SK-N-SH (cell line): ENCODE measurements around the gene TMEM182. TPM values are rescaled to one million over a fixed set of nuclear protein-coding genes. Genes with fewer than 3 reads are reported as not detected.

Source experiments
- CTCF ChIA-PET: fragments of 300-600, 350-600 bp; formaldehyde crosslinking; extraction: SDS; loops from one replicate; lab custom pipeline; 2021; lab: Yijun Ruan, JAX
- POLR2A ChIA-PET: fragments of 350-600 bp; sonication (Branson Sonifier 250); formaldehyde crosslinking; extraction: SDS; loops from one replicate; lab custom pipeline; 2020; ENCODE audit warnings: antibody characterized with exemption, inconsistent platforms; lab: Yijun Ruan, JAX
- DNase-seq: peaks from one replicate; pipeline ENCODE4 v3.0.0; 2012
- H2AFZ ChIP-seq: fragments of 200-600 bp; sonication (generic); 2 replicates; pipeline ENCODE4 v1.8.1; 2016; ENCODE audit warnings: antibody characterized with exemption, mild to moderate bottlenecking, low read depth
- H3F3A ChIP-seq: fragments of 200-600 bp; sonication (generic); replicated peaks from 2 replicates; pipeline ENCODE3; 2016; ENCODE audit warnings: antibody characterized with exemption, mild to moderate bottlenecking; ENCODE audit not compliant: insufficient read depth
- H3K27ac ChIP-seq, 2 experiments: fragments of 200-500 bp in 1 of 2; fragments of 200-600 bp in 1 of 2; sonication (Bioruptor generic) in 1 of 2; sonication (generic), shearing (Covaris generic) in 1 of 2; 2 replicates each; pipeline versions ENCODE4 v1.5.1 to v1.6.1; 2014 to 2016; ENCODE audit warnings: low read depth in 2 of 2, inconsistent platforms in 1 of 2, low read length in 1 of 2, mild to moderate bottlenecking in 1 of 2, mixed read lengths in 1 of 2
- H3K27me3 ChIP-seq: fragments of 200-600 bp; sonication (generic), shearing (Covaris generic); 2 replicates; pipeline ENCODE4 v1.6.1; 2016; ENCODE audit warnings: mixed run types; ENCODE audit not compliant: insufficient read depth
- H3K36me3 ChIP-seq, 2 experiments: fragments of 200-500 bp in 1 of 2; fragments of 200-600 bp in 1 of 2; sonication (Bioruptor generic) in 1 of 2; sonication (generic) in 1 of 2; replicated peaks in 1 of 2; 2 replicates each; pipeline versions ENCODE3 to v1.5.1; 2014 to 2016; ENCODE audit warnings: low read length in 1 of 2, mild to moderate bottlenecking in 1 of 2; ENCODE audit not compliant: insufficient read depth in 2 of 2, control insufficient read depth in 1 of 2
- H3K4me1 ChIP-seq, 2 experiments: fragments of 200-500 bp in 1 of 2; fragments of 200-600 bp in 1 of 2; sonication (Bioruptor generic) in 1 of 2; sonication (generic), shearing (Covaris generic) in 1 of 2; 2 replicates each; pipeline versions ENCODE4 v1.5.1 to v1.6.1; 2014 to 2016; ENCODE audit warnings: low read depth in 1 of 2, low read length in 1 of 2, mixed run types in 1 of 2; ENCODE audit not compliant: insufficient read depth in 2 of 2, control insufficient read depth in 1 of 2
- H3K4me2 ChIP-seq: fragments of 200-600 bp; sonication (generic), shearing (Covaris generic); 2 replicates; pipeline ENCODE4 v1.6.1; 2017; ENCODE audit warnings: mixed run types
- H3K4me3 ChIP-seq, 2 experiments: fragments of 200-500 bp in 1 of 2; fragments of 200-600 bp in 1 of 2; sonication (Bioruptor generic) in 1 of 2; sonication (generic), shearing (Covaris generic) in 1 of 2; 2 replicates each; pipeline versions ENCODE4 v1.5.1 to v1.8.1; 2014 to 2016; ENCODE audit warnings: low read depth in 2 of 2, inconsistent platforms in 1 of 2, low read length in 1 of 2, mild to moderate bottlenecking in 1 of 2, mixed read lengths in 1 of 2, moderate library complexity in 1 of 2
- H3K79me2 ChIP-seq: fragments of 200-600 bp; sonication (generic); 2 replicates; pipeline ENCODE4 v1.8.1; 2017; ENCODE audit warnings: mild to moderate bottlenecking; ENCODE audit not compliant: insufficient read depth
- H3K9ac ChIP-seq: fragments of 200-600 bp; sonication (generic); 2 replicates; pipeline ENCODE4 v1.6.1; 2017; ENCODE audit warnings: mixed run types
- H3K9me2 ChIP-seq: fragments of 200-600 bp; sonication (generic); 2 replicates; pipeline ENCODE4 v1.6.1; 2017; ENCODE audit warnings: mixed run types
- H3K9me3 ChIP-seq: fragments of 200-600 bp; sonication (generic); 2 replicates; pipeline ENCODE4 v1.6.1; 2017; ENCODE audit warnings: mixed run types, mild to moderate bottlenecking, moderate library complexity
- H4K20me1 ChIP-seq: fragments of 200-600 bp; sonication (generic); 2 replicates; pipeline ENCODE4 v1.6.1; 2017; ENCODE audit warnings: mild to moderate bottlenecking, mixed run types; ENCODE audit not compliant: insufficient read depth
- CTCF ChIP-seq: fragments of 200-600 bp; sonication (generic); IDR thresholded peaks from 2 replicates; pipeline ENCODE4 v1.6.1; 2017; ENCODE audit warnings: antibody characterized with exemption, mild to moderate bottlenecking, moderate library complexity
- ELF1 ChIP-seq: IDR thresholded peaks from 2 replicates; pipeline ENCODE4 v1.4.0; 2012
- EZH2phosphoT487 ChIP-seq: fragments of 200-600 bp; sonication (generic); IDR thresholded peaks from 2 replicates; pipeline ENCODE4 v1.6.1; 2017; ENCODE audit warnings: low read depth, mixed run types, mild to moderate bottlenecking, antibody characterized with exemption, moderate library complexity, borderline replicate concordance
- FOSL2 ChIP-seq: IDR thresholded peaks from 2 replicates; pipeline ENCODE4 v1.4.0; 2012; ENCODE audit warnings: low read depth, mild to moderate bottlenecking, moderate library complexity, borderline replicate concordance
- GABPA ChIP-seq: IDR thresholded peaks from 2 replicates; pipeline ENCODE4 v1.4.0; 2012; ENCODE audit warnings: low read depth, mild to moderate bottlenecking
- GATA2 ChIP-seq: sonication (generic); formaldehyde crosslinking; IDR thresholded peaks from 2 replicates; pipeline ENCODE4 v1.5.0; 2020; ENCODE audit warnings: mild to moderate bottlenecking, missing genetic modification reagents
- MEF2A ChIP-seq: IDR thresholded peaks from 2 replicates; pipeline ENCODE4 v1.4.0; 2012; ENCODE audit warnings: low read depth, borderline replicate concordance
- RAD21 ChIP-seq: IDR thresholded peaks from 2 replicates; pipeline ENCODE4 v1.6.1; 2012; ENCODE audit warnings: mild to moderate bottlenecking, low read length
- RCOR1 ChIP-seq: fragments of 150-350 bp; IDR thresholded peaks from 2 replicates; pipeline ENCODE4 v1.6.1; 2017; ENCODE audit warnings: antibody characterized with exemption, low read length
- SIN3A ChIP-seq: IDR thresholded peaks from 2 replicates; pipeline ENCODE4 v1.6.1; 2012; ENCODE audit warnings: low read depth, mild to moderate bottlenecking, low read length, moderate library complexity, borderline replicate concordance
- SMC3 ChIP-seq: IDR thresholded peaks from 2 replicates; pipeline ENCODE4 v1.6.1; 2012; ENCODE audit warnings: low read depth, low read length, improper control_type of control experiment
- YY1 ChIP-seq: IDR thresholded peaks from 2 replicates; pipeline ENCODE4 v1.4.0; 2012; ENCODE audit warnings: low read depth, mild to moderate bottlenecking
- WGBS: methylation state at CpG from one replicate; pipeline ENCODE4 v1.1.6; 2017; ENCODE audit warnings: low lambda C conversion rate; 5-methylcytosine and 5-hydroxymethylcytosine counted together
- polyA plus RNA-seq, 3 experiments: library from polyadenylated mRNA; depleted of rRNA; stranded (reverse); fragments of >200 nt; gene quantifications; 2 replicates each; pipeline ENCODE4 v1.2.3, GENCODE V29; 2012

Gene TMEM182
- polyA plus RNA-seq, 1 of the 3 experiments (the other 2 are of a cell fraction) = 1.7 TPM

DNA sequence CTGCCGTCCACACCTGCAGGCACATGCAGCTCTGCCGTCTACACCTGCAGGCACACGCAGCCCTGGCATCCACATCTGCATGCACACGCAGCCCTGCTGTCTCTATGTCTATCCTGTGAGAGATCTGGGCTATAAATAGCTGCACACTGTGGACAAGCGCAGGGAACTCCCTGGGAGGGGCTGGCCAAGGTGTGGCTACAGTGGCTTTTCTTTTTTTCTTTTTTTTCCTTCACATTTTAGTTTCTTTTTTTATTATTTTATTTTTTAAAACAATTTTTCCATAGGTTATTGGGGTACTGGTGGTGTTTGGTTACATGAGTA, 42.0 kb downstream of the TMEM182 start:
- Histone ChIP-seq H3F3A (no peaks in the 10 kb centered on the region), H3K79me2 (no peaks in the 10 kb centered on the region), H2AFZ (no peak overlapping the region), H3K9me3 (no peaks in the 10 kb centered on the region; the same call in 1 of the 2 replicates), H3K4me2 (no peak overlapping the region), H3K36me3 (no peaks in the 10 kb centered on the region), H3K4me1 (no peaks in the 10 kb centered on the region; a peak in 1 of 4 replicates), H3K27me3 (no peaks in the 10 kb centered on the region), H3K27ac (no peak overlapping the region), H4K20me1 (no peaks in the 10 kb centered on the region), H3K9me2 (no peaks in the 10 kb centered on the region), H3K9ac (no peak overlapping the region), H3K4me3 (no peak overlapping the region)
- no peak for DNase-seq
- no peak for TF ChIP-seq CTCF
- no peak for TF ChIP-seq EZH2phosphoT487
- no peak for TF ChIP-seq YY1
- no peak for TF ChIP-seq GATA2 (CRISPR knock-in tag)
- no peak for TF ChIP-seq GABPA
- ChIA-PET CTCF (interaction anchor here (6.8 kb wide), 1 partner anchor 50 kb away, joined by 63 read pairs; no protein-coding TSS in a partner anchor), POLR2A (no interaction called here)
- 77% methylated on average over 5 of the region's 5 CpGs for WGBS

- Histone ChIP-seq H3K9me3 (no peaks in the 10 kb centered on the region), H3K27ac (no peak overlapping the region), H3K9me2 (no peaks in the 10 kb centered on the region), H3K4me1 (no peaks in the 10 kb centered on the region; a peak in 1 of 4 replicates), H3K4me3 (peak overlapping the region in 1 of 2 experiments; percentile 21; a peak in 1 of 4 replicates), H3F3A (no peaks in the 10 kb centered on the region), H3K9ac (no peak overlapping the region), H4K20me1 (no peaks in the 10 kb centered on the region), H3K4me2 (no peak overlapping the region), H3K79me2 (no peaks in the 10 kb centered on the region), H3K36me3 (no peaks in the 10 kb centered on the region)
- ChIA-PET POLR2A (interaction anchor here (0.6 kb wide), 1 partner anchor 43 kb away, joined by 3 read pairs; no protein-coding TSS in a partner anchor), CTCF (interaction anchor here (0.6 to 6.8 kb wide), 21 partner anchors 8 to 322 kb away, joined by 3 to 63 read pairs (median 5); a partner anchor contains a TSS)
- DNase-seq = peak; percentile 75
- whole genome bisulfite sequencing = 28% methylated on average over 9 of the region's 9 CpGs
- TF ChIP-seq ELF1 (no peak), FOSL2 (no peak), RCOR1 (no peak), SIN3A (no peak), CTCF (peak; percentile 80), MEF2A (no peak), RAD21 (peak; percentile 78), SMC3 (peak; percentile 57)
- TF ChIP-seq, all 33 proteins: peak for 3
- no peak overlapping the region for H2AFZ ChIP-seq
- no peaks in the 10 kb centered on the region for H3K27me3 ChIP-seq
Measured at GRCh38 chr2:102806250-102806837, 44.5 kb downstream of the TMEM182 start.
